ENCODE results near the gene EDRF1. TPM values are rescaled to one million over a fixed set of nuclear protein-coding genes. Genes with fewer than 3 reads are reported as not detected.

EDRF1 gene
- total RNA-seq, 4 donors from 2014 or later, result 4.3 to 21.2 (median 15.6) TPM

DNA sequence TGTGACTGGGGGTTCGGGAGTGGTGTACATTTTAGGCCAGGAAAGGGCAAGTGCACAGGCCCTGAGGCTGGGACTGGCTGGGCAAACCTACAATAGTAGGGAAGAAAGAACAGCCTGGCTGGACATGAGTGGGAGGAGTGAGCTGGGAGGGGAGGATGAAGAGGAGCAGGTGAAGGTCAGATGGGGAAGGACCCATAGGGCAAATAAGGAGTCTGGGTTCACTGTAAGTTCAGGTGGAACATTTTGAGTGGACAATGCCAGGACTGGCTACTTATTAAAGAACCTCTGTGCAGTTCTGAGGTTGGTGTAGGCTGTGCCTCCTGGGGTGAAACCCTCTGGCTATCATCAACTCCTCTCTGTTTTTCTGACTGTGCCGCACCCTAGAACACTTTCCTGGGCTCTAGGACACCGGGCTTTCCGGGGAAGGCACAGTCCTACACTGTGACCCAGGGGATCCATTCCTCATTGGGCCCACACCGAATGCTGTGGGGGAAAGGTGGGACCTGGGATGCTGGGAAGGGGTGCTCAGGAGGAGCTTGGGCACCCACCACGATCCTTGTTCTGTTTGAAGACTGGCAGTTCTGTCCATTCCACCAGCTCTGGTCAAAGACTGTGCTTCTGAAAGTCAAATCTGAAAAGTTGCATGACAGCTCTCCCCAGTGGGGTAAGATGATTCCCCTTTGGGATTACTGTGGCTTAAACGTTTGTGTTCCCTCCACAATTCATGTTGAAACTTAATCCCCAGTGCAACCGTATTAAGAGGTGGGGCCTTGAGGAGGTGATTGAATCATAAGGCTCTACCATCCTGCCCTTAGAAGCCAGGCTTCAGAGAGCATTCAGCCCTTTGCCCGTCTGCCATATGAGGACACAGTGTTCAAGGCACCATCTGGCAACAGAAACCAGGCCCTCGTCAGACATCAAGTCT lies 60.2 kb downstream of the EDRF1 start:
- WGBS, 2 donors, result 61 to 67% methylated on average over 6 to 7 of the region's 10 CpGs
- no peak for DNase-seq

DNA sequence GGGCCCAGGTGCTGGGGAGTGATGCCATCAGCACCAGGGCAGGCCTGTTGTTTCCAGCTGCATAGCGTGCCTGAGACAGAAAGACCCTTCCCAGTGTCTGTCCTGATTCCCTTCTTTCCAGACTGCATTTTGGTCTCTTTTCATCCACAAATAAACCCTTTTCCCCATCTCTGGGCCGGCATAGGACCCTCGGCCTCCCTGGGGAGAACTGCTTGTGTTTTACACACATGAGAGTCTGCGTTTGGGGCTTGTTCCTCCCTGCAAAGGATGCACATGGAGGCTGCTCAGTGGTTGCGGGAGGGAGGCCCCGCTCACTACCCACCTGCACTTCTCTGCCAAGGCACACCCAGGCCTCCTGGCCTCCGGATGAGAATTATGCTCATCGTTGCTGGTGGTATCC lies 61.9 kb downstream of the EDRF1 start:
- no peaks in the 10 kb centered on the region for H3K9me3 ChIP-seq
- H3K36me3 ChIP-seq, result no peaks in the 10 kb centered on the region
- TF ChIP-seq, protein P1, sequence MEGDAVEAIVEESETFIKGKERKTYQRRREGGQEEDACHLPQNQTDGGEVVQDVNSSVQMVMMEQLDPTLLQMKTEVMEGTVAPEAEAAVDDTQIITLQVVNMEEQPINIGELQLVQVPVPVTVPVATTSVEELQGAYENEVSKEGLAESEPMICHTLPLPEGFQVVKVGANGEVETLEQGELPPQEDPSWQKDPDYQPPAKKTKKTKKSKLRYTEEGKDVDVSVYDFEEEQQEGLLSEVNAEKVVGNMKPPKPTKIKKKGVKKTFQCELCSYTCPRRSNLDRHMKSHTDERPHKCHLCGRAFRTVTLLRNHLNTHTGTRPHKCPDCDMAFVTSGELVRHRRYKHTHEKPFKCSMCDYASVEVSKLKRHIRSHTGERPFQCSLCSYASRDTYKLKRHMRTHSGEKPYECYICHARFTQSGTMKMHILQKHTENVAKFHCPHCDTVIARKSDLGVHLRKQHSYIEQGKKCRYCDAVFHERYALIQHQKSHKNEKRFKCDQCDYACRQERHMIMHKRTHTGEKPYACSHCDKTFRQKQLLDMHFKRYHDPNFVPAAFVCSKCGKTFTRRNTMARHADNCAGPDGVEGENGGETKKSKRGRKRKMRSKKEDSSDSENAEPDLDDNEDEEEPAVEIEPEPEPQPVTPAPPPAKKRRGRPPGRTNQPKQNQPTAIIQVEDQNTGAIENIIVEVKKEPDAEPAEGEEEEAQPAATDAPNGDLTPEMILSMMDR (IDR thresholded peaks at IDR 0.05), result no peak
- no peak for TF ChIP-seq POLR2A (IDR thresholded peaks at IDR 0.05)
- no peak for DNase-seq
- intact Hi-C loops (cut with DNase I), result no loop called here
- no peak overlapping the region for H3K27ac ChIP-seq
- no peak overlapping the region for H3K4me3 ChIP-seq
- WGBS, 2 donors, result 93 to 100% methylated on average over 3 to 5 of the region's 8 CpGs
- no peaks in the 10 kb centered on the region for H3K27me3 ChIP-seq
- no peaks in the 10 kb centered on the region for H3K4me1 ChIP-seq

More for the DNA sequence above, 60.2 kb downstream of the EDRF1 start:
- no peak overlapping the region for H3K4me3 ChIP-seq
- no peaks in the 10 kb centered on the region for H3K4me1 ChIP-seq
- TF ChIP-seq POLR2A (IDR thresholded peaks at IDR 0.05), result no peak
- TF ChIP-seq, protein P1 (IDR thresholded peaks at IDR 0.05), result no peak
- H3K27me3 ChIP-seq, result no peaks in the 10 kb centered on the region
- no peak overlapping the region for H3K27ac ChIP-seq
- no peaks in the 10 kb centered on the region for H3K9me3 ChIP-seq
- no peaks in the 10 kb centered on the region for H3K36me3 ChIP-seq
- intact Hi-C loops (cut with DNase I), result no loop called here

DNA sequence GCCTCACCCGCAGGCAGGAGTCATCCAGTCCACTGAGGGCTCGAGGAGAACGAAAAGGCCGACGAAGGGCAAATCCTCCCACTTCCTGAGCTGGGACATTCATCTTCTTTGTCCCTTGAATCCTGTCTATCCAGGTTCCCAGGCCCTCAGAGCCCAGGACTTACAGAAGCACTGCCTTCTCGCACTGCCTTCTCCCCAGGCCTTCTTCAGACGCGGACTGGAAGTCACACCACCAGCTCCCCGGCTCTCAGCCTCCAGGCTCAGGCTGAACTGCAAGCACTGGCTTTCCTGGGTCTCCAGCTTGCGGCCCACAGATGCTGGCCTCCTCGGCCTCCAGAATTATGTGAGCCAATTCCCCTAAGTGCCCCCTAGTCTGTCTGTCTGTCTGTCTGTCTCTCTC lies 62.5 kb downstream of the EDRF1 start:
- H3K36me3 ChIP-seq, result no peaks in the 10 kb centered on the region
- H3K27me3 ChIP-seq, result no peaks in the 10 kb centered on the region
- intact Hi-C loops (cut with DNase I), result no loop called here
- TF ChIP-seq, protein P1 (IDR thresholded peaks at IDR 0.05), result no peak
- no peak for TF ChIP-seq POLR2A (IDR thresholded peaks at IDR 0.05)
- no peak overlapping the region for H3K27ac ChIP-seq
- DNase-seq, result no peak
- H3K4me1 ChIP-seq, result no peaks in the 10 kb centered on the region
- WGBS, 2 donors, result 88 to 91% methylated on average over 10 to 11 of the region's 11 CpGs
- no peak overlapping the region for H3K4me3 ChIP-seq
- H3K9me3 ChIP-seq, result no peaks in the 10 kb centered on the region

DNA sequence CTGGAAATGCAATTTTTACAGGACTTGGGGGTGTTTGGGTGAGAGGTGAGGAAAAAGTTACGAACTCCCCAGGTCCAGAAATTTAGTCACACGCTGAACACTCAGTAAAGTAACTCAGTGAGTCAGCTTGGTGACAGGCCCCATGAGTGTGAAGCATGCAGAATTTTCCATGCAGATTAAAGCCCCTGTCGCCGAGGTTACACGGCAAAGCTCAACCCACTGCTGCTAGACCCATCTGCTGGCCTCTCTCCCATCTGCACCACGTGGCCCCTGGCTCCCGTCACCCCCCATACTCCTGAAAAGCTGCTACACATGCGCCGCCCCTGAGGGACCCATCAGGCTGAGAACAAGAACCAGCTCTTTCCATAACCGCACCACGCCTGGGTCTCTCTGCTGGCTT lies 63.1 kb downstream of the EDRF1 start:
- H3K4me1 ChIP-seq, result no peaks in the 10 kb centered on the region
- no peaks in the 10 kb centered on the region for H3K36me3 ChIP-seq
- TF ChIP-seq POLR2A (IDR thresholded peaks at IDR 0.05), result no peak
- TF ChIP-seq, protein P1 (IDR thresholded peaks at IDR 0.05), result no peak
- no peaks in the 10 kb centered on the region for H3K27me3 ChIP-seq
- no peak overlapping the region for H3K4me3 ChIP-seq
- no peak overlapping the region for H3K27ac ChIP-seq
- 81 to 88% methylated on average over 8 to 11 of the region's 11 CpGs for WGBS, 2 donors
- no peak for DNase-seq
- intact Hi-C loops (cut with DNase I), result no loop called here
- no peaks in the 10 kb centered on the region for H3K9me3 ChIP-seq

DNA sequence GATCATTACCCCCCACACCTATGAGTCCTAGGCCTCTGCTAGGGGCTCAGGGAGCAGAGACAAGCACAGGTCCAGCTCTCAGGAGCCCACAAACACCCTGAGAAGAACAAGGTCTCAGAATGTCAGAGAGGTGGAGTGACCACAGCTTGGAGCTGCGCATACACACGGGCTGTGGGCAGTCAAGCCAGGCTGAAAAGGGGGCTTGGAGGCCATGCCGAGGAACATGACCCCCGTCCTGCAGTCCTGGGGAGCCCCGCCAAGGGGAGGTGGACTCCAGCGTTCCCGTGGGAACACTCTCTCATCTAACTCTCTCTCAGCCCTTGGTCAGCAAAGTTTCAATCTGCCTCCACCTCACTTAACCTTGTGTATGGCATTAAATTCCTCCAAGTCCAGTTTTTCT lies 63.9 kb downstream of the EDRF1 start:
- H3K4me3 ChIP-seq, result no peak overlapping the region
- no peak for DNase-seq
- H3K27me3 ChIP-seq, result no peaks in the 10 kb centered on the region
- H3K27ac ChIP-seq, result no peak overlapping the region
- peaks cover 0 to 7% (median 0%) of the 10 kb centered on the region in 3 donors for H3K36me3 ChIP-seq
- TF ChIP-seq POLR2A (IDR thresholded peaks at IDR 0.05), result no peak
- TF ChIP-seq, protein P1 (IDR thresholded peaks at IDR 0.05), result no peak
- no peaks in the 10 kb centered on the region for H3K9me3 ChIP-seq
- H3K4me1 ChIP-seq, result no peaks in the 10 kb centered on the region
- WGBS, 2 donors, result 97% methylated on average over 5 to 7 of the region's 7 CpGs
- intact Hi-C loops (cut with DNase I), result no loop called here

Measured in esophagus squamous epithelium (tissue), 5 donors.